Ovary (tissue), 3 donors: Measurements from ENCODE around the gene APIP.

Source experiments
- EP300 ChIP-seq: sonication (generic); formaldehyde crosslinking; IDR thresholded peaks from one replicate; pipeline ENCODE4 v1.6.1; 2017; ENCODE audit warnings: antibody characterized with exemption
- TF ChIP-seq, protein P1 (sequence below), 3 donors: fragments of 450-650 bp in 2 of 3; fragments of 200-600 bp in 1 of 3; IDR thresholded peaks; one replicate each; pipeline versions ENCODE4 v1.5.1 to v1.8.0; 2016 to 2022; ENCODE audit warnings: antibody characterized with exemption in 3 of 3, mild to moderate bottlenecking in 1 of 3
- donor health status: DM: no; HTN: no; CAD: no.

DNA sequence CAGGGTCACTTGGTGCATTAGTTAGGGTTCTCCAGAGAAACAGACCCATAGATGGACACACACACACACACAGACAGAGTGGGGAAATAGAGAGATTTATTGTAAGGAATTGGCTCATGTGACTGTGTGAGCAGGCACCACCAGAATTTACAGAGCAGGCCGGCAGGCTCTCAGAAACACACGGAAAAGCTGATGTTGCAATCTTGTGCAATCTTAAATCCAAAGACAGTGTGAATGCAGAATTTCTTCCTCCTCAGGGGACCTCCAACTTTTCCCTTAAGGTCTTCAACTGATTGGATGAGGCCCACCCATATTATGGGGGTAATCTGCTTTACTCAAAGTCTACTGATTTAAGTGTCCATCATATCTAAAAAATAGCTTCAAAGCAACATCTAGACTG lies 49.8 kb downstream of the APIP start:
- TF ChIP-seq, protein P1, sequence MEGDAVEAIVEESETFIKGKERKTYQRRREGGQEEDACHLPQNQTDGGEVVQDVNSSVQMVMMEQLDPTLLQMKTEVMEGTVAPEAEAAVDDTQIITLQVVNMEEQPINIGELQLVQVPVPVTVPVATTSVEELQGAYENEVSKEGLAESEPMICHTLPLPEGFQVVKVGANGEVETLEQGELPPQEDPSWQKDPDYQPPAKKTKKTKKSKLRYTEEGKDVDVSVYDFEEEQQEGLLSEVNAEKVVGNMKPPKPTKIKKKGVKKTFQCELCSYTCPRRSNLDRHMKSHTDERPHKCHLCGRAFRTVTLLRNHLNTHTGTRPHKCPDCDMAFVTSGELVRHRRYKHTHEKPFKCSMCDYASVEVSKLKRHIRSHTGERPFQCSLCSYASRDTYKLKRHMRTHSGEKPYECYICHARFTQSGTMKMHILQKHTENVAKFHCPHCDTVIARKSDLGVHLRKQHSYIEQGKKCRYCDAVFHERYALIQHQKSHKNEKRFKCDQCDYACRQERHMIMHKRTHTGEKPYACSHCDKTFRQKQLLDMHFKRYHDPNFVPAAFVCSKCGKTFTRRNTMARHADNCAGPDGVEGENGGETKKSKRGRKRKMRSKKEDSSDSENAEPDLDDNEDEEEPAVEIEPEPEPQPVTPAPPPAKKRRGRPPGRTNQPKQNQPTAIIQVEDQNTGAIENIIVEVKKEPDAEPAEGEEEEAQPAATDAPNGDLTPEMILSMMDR (IDR thresholded peaks at IDR 0.05) = no peak
- no peak for TF ChIP-seq EP300
